Mesendoderm (in vitro differentiated cells): Measurements from ENCODE around the gene MAST2.
"Not testable (repeated sequence)": the region's sequence is repeated elsewhere in the genome, so short reads cannot be mapped to it uniquely, and the experiment has no call there.

Experiments used
- DNase-seq: peaks from one replicate; pipeline ENCODE4 v3.0.0; 2013
- H2AK5ac ChIP-seq: 2 replicates; pipeline ENCODE4 v1.6.1; 2013; ENCODE audit warnings: low read length, inconsistent platforms
- H2BK120ac ChIP-seq: 2 replicates; pipeline ENCODE4 v1.6.1; 2013; ENCODE audit warnings: low read depth, mild to moderate bottlenecking, low read length, moderate library complexity, mixed read lengths
- H2BK15ac ChIP-seq: replicated peaks from 2 replicates; pipeline ENCODE4 v1.6.1; 2013; ENCODE audit warnings: low read depth, mild to moderate bottlenecking, moderate library complexity
- H2BK5ac ChIP-seq: 2 replicates; pipeline ENCODE4 v1.6.1; 2013; ENCODE audit warnings: low read length, inconsistent platforms
- H3K18ac ChIP-seq: 2 replicates; pipeline ENCODE4 v1.6.1; 2013; ENCODE audit warnings: mild to moderate bottlenecking, low read length, mixed read lengths
- H3K23ac ChIP-seq: one replicate; pipeline ENCODE4 v1.6.1; 2013; ENCODE audit warnings: low read length
- H3K27ac ChIP-seq: 2 replicates; pipeline ENCODE4 v1.5.1; 2013; ENCODE audit warnings: low read depth, mild to moderate bottlenecking, inconsistent platforms, low read length, moderate library complexity
- H3K27me3 ChIP-seq: 2 replicates; pipeline ENCODE4 v1.6.1; 2013; ENCODE audit warnings: low read length, control low read depth, mild to moderate bottlenecking, inconsistent platforms; ENCODE audit not compliant: insufficient read depth, poor library complexity
- H3K36me3 ChIP-seq: 2 replicates; pipeline ENCODE4 v1.6.1; 2013; ENCODE audit warnings: low read length, inconsistent platforms; ENCODE audit not compliant: control insufficient read depth, insufficient read depth
- H3K4ac ChIP-seq: one replicate; pipeline ENCODE4 v1.6.1; 2013; ENCODE audit warnings: low read depth, mild to moderate bottlenecking, low read length, moderate library complexity
- H3K4me1 ChIP-seq: 2 replicates; pipeline ENCODE4 v1.6.1; 2013; ENCODE audit warnings: low read depth, low read length, inconsistent platforms; ENCODE audit not compliant: control insufficient read depth
- H3K4me2 ChIP-seq: 2 replicates; pipeline ENCODE4 v1.6.1; 2013; ENCODE audit warnings: low read length
- H3K4me3 ChIP-seq: 2 replicates; pipeline ENCODE4 v1.5.1; 2013; ENCODE audit warnings: mild to moderate bottlenecking, low read length
- H3K56ac ChIP-seq: one replicate; pipeline ENCODE4 v1.6.1; 2013; ENCODE audit warnings: low read length
- H3K79me1 ChIP-seq: 2 replicates; pipeline ENCODE4 v1.6.1; 2013; ENCODE audit warnings: low read length, inconsistent platforms
- H3K79me2 ChIP-seq: 2 replicates; pipeline ENCODE4 v1.6.1; 2013; ENCODE audit warnings: mild to moderate bottlenecking, low read length; ENCODE audit not compliant: control insufficient read depth, insufficient read depth
- H3K9ac ChIP-seq: 2 replicates; pipeline ENCODE4 v1.6.1; 2013; ENCODE audit warnings: low read length, inconsistent platforms
- H4K5ac ChIP-seq: one replicate; pipeline ENCODE4 v1.6.1; 2013; ENCODE audit warnings: low read length
- H4K8ac ChIP-seq: one replicate; pipeline ENCODE4 v1.6.1; 2013; ENCODE audit warnings: low read depth, mild to moderate bottlenecking, control low read depth, low read length, moderate library complexity
- WGBS: extraction: QIAGEN DNeasy Blood & Tissue Kit; methylation state at CpG from one replicate; pipeline ENCODE4 v1.1.7; 2013; ENCODE audit warnings: low lambda C conversion rate, missing lambda C conversion rate; ENCODE audit not compliant: insufficient coverage; ENCODE audit errors: extremely low coverage; 5-methylcytosine and 5-hydroxymethylcytosine counted together

MAST2 gene

DNA sequence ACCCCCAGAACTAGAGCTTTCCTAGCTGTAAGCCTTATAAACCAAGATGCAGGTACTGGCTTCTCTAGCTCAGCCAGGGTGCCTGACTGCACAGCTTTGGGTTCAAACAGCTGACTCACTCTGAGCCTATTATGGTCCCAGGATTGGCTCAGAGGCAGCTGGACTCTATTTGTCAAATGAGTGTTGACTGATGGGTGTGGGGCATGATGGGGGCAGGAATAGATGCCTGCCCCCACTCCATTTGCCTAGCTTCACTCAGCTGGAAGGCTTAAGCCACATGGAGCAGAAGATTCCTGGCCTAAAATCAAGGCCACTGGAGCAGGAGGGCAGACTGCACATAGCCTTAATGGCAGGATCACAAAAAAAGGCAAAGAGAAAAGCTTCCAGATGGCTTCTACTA is 238.6 kb downstream of the MAST2 start:
- H4K5ac ChIP-seq, result no peak overlapping the region
- no peaks in the 10 kb centered on the region for H3K36me3 ChIP-seq
- DNase-seq, result no peak

DNA sequence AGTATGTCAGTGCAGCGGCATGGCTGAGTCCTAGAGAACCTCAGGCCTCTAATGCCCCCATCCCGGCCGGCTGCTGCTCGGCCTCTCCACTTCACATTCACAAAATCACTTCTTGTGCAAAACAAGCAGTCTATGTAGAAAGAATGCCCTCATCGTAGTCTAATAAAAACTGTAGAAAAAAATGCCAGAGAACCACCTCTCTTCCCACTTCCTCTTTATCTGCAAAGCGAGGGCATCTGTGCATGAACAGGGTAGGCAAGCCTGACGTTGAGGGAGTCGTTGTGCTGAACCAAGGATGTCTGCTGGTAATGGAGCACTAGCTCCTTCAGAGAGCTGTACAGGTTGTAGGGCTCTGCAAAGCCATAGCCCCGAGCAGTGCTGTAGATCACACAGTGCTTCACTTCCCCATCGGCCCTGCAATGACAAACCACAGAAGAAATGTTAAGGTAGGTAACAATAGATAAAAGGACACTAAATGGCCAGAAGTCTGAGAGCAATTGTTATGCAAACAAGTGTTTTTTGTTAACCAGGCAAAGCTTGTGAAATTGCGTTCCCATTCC is 240.1 kb downstream of the MAST2 start:
- H4K8ac ChIP-seq, result no peak overlapping the region
- no peak overlapping the region for H3K56ac ChIP-seq
- no peaks in the 10 kb centered on the region for H3K79me1 ChIP-seq
- no peak overlapping the region for H3K4me2 ChIP-seq
- no peak overlapping the region for H2AK5ac ChIP-seq
- H3K79me2 ChIP-seq, result no peaks in the 10 kb centered on the region
- H3K27me3 ChIP-seq, result no peaks in the 10 kb centered on the region
- H3K4me1 ChIP-seq, result no peaks in the 10 kb centered on the region
- WGBS, result no CpG with 5 or more reads among the region's 11 CpGs
- no peak overlapping the region for H2BK120ac ChIP-seq
- H3K18ac ChIP-seq, result no peak overlapping the region
- H3K4ac ChIP-seq, result no peak overlapping the region
- H4K5ac ChIP-seq, result no peak overlapping the region
- H3K23ac ChIP-seq, result no peak overlapping the region
- DNase-seq, result peak; percentile 48
- no peak overlapping the region for H3K27ac ChIP-seq
- H2BK15ac ChIP-seq, result no peak overlapping the region
- H3K36me3 ChIP-seq, result no peaks in the 10 kb centered on the region
- no peak overlapping the region for H3K9ac ChIP-seq
- no peak overlapping the region for H3K4me3 ChIP-seq
- no peak overlapping the region for H2BK5ac ChIP-seq

More for the DNA sequence above, 238.6 kb downstream of the MAST2 start:
- Histone ChIP-seq H4K8ac (no peak overlapping the region), H2BK120ac (no peak overlapping the region), H3K4me3 (no peak overlapping the region), H2AK5ac (no peak overlapping the region), H3K27me3 (no peaks in the 10 kb centered on the region), H2BK5ac (no peak overlapping the region), H3K23ac (no peak overlapping the region), H3K79me2 (no peaks in the 10 kb centered on the region), H3K9ac (no peak overlapping the region), H3K18ac (no peak overlapping the region), H3K4ac (no peak overlapping the region), H2BK15ac (no peak overlapping the region), H3K4me1 (no peaks in the 10 kb centered on the region), H3K4me2 (no peak overlapping the region), H3K79me1 (no peaks in the 10 kb centered on the region), H3K56ac (no peak overlapping the region), H3K27ac (no peak overlapping the region)

DNA sequence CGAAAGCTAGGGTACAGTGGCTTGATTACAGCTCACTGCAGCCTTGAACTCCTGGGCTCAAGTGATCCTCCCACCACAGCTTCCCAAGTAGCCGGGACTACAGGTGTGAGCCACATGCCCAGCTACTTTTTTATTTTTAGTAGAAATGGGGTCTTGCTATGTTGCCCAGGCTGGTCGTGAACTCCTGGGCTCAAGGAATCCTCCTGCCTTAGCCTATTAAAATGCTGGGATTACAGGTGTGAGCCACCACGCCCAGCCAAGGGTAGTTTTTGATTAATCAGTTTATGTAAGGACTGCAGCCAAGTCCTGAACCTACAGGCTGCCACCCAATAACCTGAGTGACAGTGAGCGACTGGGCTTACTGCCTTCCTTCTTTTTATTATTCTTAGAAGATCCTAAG is 240.7 kb downstream of the MAST2 start:
- Histone ChIP-seq H3K4me3 (no peak overlapping the region), H2BK15ac (no peak overlapping the region), H4K8ac (no peak overlapping the region), H3K27me3 (no peaks in the 10 kb centered on the region), H4K5ac (no peak overlapping the region), H3K23ac (no peak overlapping the region), H2BK5ac (no peak overlapping the region), H3K27ac (no peak overlapping the region), H3K36me3 (no peaks in the 10 kb centered on the region), H3K4me1 (no peaks in the 10 kb centered on the region), H2AK5ac (no peak overlapping the region), H3K4me2 (no peak overlapping the region), H3K79me2 (no peaks in the 10 kb centered on the region), H3K9ac (no peak overlapping the region), H3K4ac (no peak overlapping the region), H3K18ac (no peak overlapping the region), H3K56ac (no peak overlapping the region), H3K79me1 (no peaks in the 10 kb centered on the region), H2BK120ac (no peak overlapping the region)
- no peak for DNase-seq
- no CpG with 5 or more reads among the region's 5 CpGs for WGBS

DNA sequence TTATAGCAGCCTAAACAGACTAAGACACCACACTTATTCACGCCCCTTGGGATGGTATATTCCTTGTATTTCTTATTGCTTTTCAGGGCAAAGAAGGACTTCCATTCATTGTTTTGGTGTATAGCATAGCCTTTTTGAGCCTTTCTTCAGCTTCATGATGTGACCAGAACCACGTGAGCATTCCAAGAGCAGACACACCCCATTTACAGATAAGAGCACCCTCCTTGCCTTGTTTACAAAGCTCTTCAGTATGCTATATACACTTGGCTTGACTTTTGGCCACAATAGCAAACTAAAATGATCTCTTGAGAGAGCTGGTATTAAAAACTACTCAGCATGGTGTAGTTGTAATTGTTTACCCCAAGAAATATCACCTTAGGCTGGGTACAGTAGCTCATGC is 250.3 kb downstream of the MAST2 start:
- WGBS, result no CpG with 5 or more reads among the region's 2 CpGs
- no peak overlapping the region for H3K4me3 ChIP-seq
- no peak overlapping the region for H2AK5ac ChIP-seq
- H3K27ac ChIP-seq, result no peak overlapping the region
- no peak overlapping the region for H3K9ac ChIP-seq
- H4K8ac ChIP-seq, result no peak overlapping the region
- no peaks in the 10 kb centered on the region for H3K79me2 ChIP-seq
- no peaks in the 10 kb centered on the region for H3K36me3 ChIP-seq
- no peaks in the 10 kb centered on the region for H3K79me1 ChIP-seq
- H3K27me3 ChIP-seq, result peaks cover 2% of the 10 kb centered on the region
- H3K4me2 ChIP-seq, result no peak overlapping the region
- no peak overlapping the region for H3K18ac ChIP-seq
- H3K4me1 ChIP-seq, result no peaks in the 10 kb centered on the region
- no peak overlapping the region for H2BK5ac ChIP-seq
- no peak overlapping the region for H4K5ac ChIP-seq
- no peak for DNase-seq
- H2BK120ac ChIP-seq, result no peak overlapping the region
- no peak overlapping the region for H3K56ac ChIP-seq
- no peak overlapping the region for H2BK15ac ChIP-seq
- no peak overlapping the region for H3K4ac ChIP-seq
- H3K23ac ChIP-seq, result no peak overlapping the region

DNA sequence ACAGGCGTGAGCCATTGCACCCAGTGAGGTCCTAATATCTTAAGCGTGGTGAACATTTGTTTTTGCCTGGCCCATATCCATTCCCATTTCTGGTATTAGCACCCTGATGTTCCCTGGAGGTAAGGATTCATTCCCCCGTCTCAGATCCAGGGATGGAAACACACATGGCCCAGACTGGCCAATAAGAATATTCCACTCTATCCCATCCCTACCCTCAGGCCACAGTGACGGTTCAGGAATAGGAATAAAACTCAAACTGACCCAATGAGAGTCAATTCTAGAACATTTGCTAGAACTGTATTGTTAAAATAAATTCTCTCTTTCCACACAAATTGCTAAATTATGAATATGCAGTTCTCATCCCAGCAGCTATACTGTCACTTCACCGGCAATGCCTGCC is 252.9 kb downstream of the MAST2 start:
- Histone ChIP-seq H3K27me3 (peaks cover 2% of the 10 kb centered on the region), H3K36me3 (no peaks in the 10 kb centered on the region)
- WGBS, result no CpG with 5 or more reads among the region's 5 CpGs

DNA sequence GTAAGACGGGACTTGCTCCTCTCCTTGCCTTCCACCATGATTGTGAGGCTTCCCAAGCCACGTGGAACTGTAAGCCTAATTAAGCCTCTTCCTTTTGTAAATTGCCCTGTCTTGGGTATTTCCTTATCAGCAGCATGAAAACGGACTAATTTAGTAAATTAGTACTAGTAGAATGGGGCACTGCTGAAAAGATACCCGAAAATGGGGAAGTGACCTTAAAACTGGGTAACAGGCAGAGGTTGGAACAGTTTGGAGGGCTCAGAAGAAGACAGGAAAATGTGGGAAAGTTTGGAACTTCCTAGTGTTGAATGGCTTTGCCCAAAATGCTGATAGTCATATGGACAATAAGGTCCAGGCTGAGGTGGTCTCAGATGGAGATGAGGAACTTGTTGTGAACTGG is 253.8 kb downstream of the MAST2 start:
- DNase-seq, H4K8ac ChIP-seq, H2AK5ac ChIP-seq, H3K79me1 ChIP-seq, H3K23ac ChIP-seq, H3K9ac ChIP-seq, H3K36me3 ChIP-seq, H2BK15ac ChIP-seq, H3K4me1 ChIP-seq, H2BK120ac ChIP-seq, H3K4ac ChIP-seq, H3K27ac ChIP-seq, H3K18ac ChIP-seq, H3K27me3 ChIP-seq, H2BK5ac ChIP-seq, H4K5ac ChIP-seq, H3K56ac ChIP-seq, H3K79me2 ChIP-seq, H3K4me3 ChIP-seq, H3K4me2 ChIP-seq: not testable (repeated sequence)
- WGBS, result no CpG with 5 or more reads among the region's 4 CpGs

More for the DNA sequence above, 252.9 kb downstream of the MAST2 start:
- Histone ChIP-seq H3K4ac (no peak overlapping the region), H3K4me2 (no peak overlapping the region), H3K4me1 (no peaks in the 10 kb centered on the region), H2BK120ac (no peak overlapping the region), H4K8ac (no peak overlapping the region), H3K79me2 (no peaks in the 10 kb centered on the region), H3K56ac (no peak overlapping the region), H2BK5ac (no peak overlapping the region), H3K9ac (no peak overlapping the region), H2BK15ac (no peak overlapping the region), H4K5ac (no peak overlapping the region), H3K27ac (no peak overlapping the region), H3K4me3 (no peak overlapping the region), H3K79me1 (no peaks in the 10 kb centered on the region), H2AK5ac (no peak overlapping the region), H3K23ac (no peak overlapping the region), H3K18ac (no peak overlapping the region)
- no peak for DNase-seq
